GM18520 (cell line): ENCODE measurements around the gene SYTL3.
"Not testable (repeated sequence)": the region's sequence is repeated elsewhere in the genome, so short reads cannot be mapped to it uniquely, and the experiment has no call there.

Source experiments
- ATAC-seq: cut with Tn5 transposase; IDR thresholded peaks from one replicate; pipeline ENCODE4 v1.9.1; 2021; ENCODE audit not compliant: unreplicated experiment

SYTL3 gene

GRCh38 chr6:158686791-158687381, 37.0 kb downstream of the SYTL3 start:
- no peak for ATAC-seq

- no peak for ATAC-seq
Observed at GRCh38 chr6:158687506-158687905, 37.7 kb downstream of the SYTL3 start.

- ATAC-seq, result no peak
Observed at GRCh38 chr6:158688860-158689259, 39.0 kb downstream of the SYTL3 start.

- no peak for ATAC-seq
Observed at GRCh38 chr6:158694913-158695312, 45.1 kb downstream of the SYTL3 start.

- ATAC-seq, result no peak
Observed at GRCh38 chr6:158697811-158698210, 48.0 kb downstream of the SYTL3 start.

GRCh38 chr6:158698931-158699330, 49.1 kb downstream of the SYTL3 start:
- ATAC-seq, result no peak

GRCh38 chr6:158701268-158701667, 51.4 kb downstream of the SYTL3 start:
- ATAC-seq, result not testable (repeated sequence)

- ATAC-seq, result no peak
Observed at GRCh38 chr6:158703111-158703836, 53.4 kb downstream of the SYTL3 start.

GRCh38 chr6:158703837-158704822, 54.3 kb downstream of the SYTL3 start:
- ATAC-seq, result peak; percentile 97

GRCh38 chr6:158705386-158706126, 55.7 kb downstream of the SYTL3 start:
- no peak for ATAC-seq

GRCh38 chr6:158706369-158706982, 56.6 kb downstream of the SYTL3 start:
- no peak for ATAC-seq

GRCh38 chr6:158707120-158707820, 57.4 kb downstream of the SYTL3 start:
- no peak for ATAC-seq

- ATAC-seq, result no peak
Observed at GRCh38 chr6:158707821-158708195, 58.0 kb downstream of the SYTL3 start.

GRCh38 chr6:158708239-158708638, 58.4 kb downstream of the SYTL3 start:
- no peak for ATAC-seq

- no peak for ATAC-seq
Observed at GRCh38 chr6:158709809-158710208, 60.0 kb downstream of the SYTL3 start.

- ATAC-seq, result no peak
Observed at GRCh38 chr6:158711264-158711663, 61.4 kb downstream of the SYTL3 start.

- ATAC-seq, result no peak
Observed at GRCh38 chr6:158713469-158713868, 63.6 kb downstream of the SYTL3 start.

GRCh38 chr6:158714706-158715105, 64.9 kb downstream of the SYTL3 start:
- ATAC-seq, result no peak

- peak; percentile 46 for ATAC-seq
Observed at GRCh38 chr6:158715330-158716311, 65.8 kb downstream of the SYTL3 start.
